Nephron (organoid): ENCODE measurements around the gene MEMO1.

Experiments used
- H3K27ac Mint-ChIP-seq, 3 experiments: 2 replicates each; pipeline ENCODE4 v1.8.0; 2020; ENCODE audit warnings: mixed read lengths in 3 of 3, mild to moderate bottlenecking in 2 of 3, moderate library complexity in 1 of 3
- H3K27me3 Mint-ChIP-seq: 2 replicates; pipeline ENCODE4 v1.8.0; 2021; ENCODE audit warnings: low read depth, mild to moderate bottlenecking, moderate library complexity, mixed read lengths
- H3K36me3 Mint-ChIP-seq: 2 replicates; pipeline ENCODE4 v1.8.0; 2020; ENCODE audit warnings: low read depth, mixed read lengths
- H3K4me1 Mint-ChIP-seq: 2 replicates; pipeline ENCODE4 v1.8.0; 2020; ENCODE audit warnings: mixed read lengths
- H3K4me3 Mint-ChIP-seq, 3 experiments: 2 replicates each; pipeline ENCODE4 v1.8.0; 2020; ENCODE audit warnings: mild to moderate bottlenecking in 3 of 3, mixed read lengths in 3 of 3, moderate library complexity in 2 of 3
- H3K9me3 Mint-ChIP-seq: 2 replicates; pipeline ENCODE4 v1.8.0; 2020; ENCODE audit warnings: mixed read lengths
- TF ChIP-seq, protein P1 (sequence below), 3 experiments: fragments of 200-600 bp; sonication (generic); IDR thresholded peaks; one replicate each; pipeline ENCODE4 v1.5.0; 2021; ENCODE audit warnings: antibody characterized with exemption in 3 of 3; ENCODE audit not compliant: unreplicated experiment in 3 of 3

Gene MEMO1

GRCh38 chr2:31992025-31992579 lies 18.7 kb downstream of the MEMO1 start:
- no peak overlapping the region for H3K4me3 Mint-ChIP-seq
- H3K27me3 Mint-ChIP-seq: no peaks in the 10 kb centered on the region
- TF ChIP-seq, protein P1, sequence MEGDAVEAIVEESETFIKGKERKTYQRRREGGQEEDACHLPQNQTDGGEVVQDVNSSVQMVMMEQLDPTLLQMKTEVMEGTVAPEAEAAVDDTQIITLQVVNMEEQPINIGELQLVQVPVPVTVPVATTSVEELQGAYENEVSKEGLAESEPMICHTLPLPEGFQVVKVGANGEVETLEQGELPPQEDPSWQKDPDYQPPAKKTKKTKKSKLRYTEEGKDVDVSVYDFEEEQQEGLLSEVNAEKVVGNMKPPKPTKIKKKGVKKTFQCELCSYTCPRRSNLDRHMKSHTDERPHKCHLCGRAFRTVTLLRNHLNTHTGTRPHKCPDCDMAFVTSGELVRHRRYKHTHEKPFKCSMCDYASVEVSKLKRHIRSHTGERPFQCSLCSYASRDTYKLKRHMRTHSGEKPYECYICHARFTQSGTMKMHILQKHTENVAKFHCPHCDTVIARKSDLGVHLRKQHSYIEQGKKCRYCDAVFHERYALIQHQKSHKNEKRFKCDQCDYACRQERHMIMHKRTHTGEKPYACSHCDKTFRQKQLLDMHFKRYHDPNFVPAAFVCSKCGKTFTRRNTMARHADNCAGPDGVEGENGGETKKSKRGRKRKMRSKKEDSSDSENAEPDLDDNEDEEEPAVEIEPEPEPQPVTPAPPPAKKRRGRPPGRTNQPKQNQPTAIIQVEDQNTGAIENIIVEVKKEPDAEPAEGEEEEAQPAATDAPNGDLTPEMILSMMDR (IDR thresholded peaks at IDR 0.05; ENCODE audit: unreplicated experiment in 3 of 3): no peak
- H3K36me3 Mint-ChIP-seq: peaks cover 19% of the 10 kb centered on the region
- no peaks in the 10 kb centered on the region for H3K9me3 Mint-ChIP-seq
- peaks cover 10% of the 10 kb centered on the region for H3K4me1 Mint-ChIP-seq
- peak overlapping the region; percentile 18 to 70 (median 57) for H3K27ac Mint-ChIP-seq

GRCh38 chr2:31989946-31990345 lies 20.9 kb downstream of the MEMO1 start:
- no peaks in the 10 kb centered on the region for H3K27me3 Mint-ChIP-seq
- no peaks in the 10 kb centered on the region for H3K9me3 Mint-ChIP-seq
- peaks cover 10% of the 10 kb centered on the region for H3K4me1 Mint-ChIP-seq
- H3K36me3 Mint-ChIP-seq: peaks cover 7% of the 10 kb centered on the region
- no peak overlapping the region for H3K4me3 Mint-ChIP-seq
- no peak overlapping the region for H3K27ac Mint-ChIP-seq
- TF ChIP-seq, protein P1 (IDR thresholded peaks at IDR 0.05; ENCODE audit: unreplicated experiment in 3 of 3): no peak

- no peak overlapping the region for H3K4me3 Mint-ChIP-seq
- H3K4me1 Mint-ChIP-seq: peaks cover 16% of the 10 kb centered on the region
- peaks cover 17% of the 10 kb centered on the region for H3K36me3 Mint-ChIP-seq
- no peaks in the 10 kb centered on the region for H3K9me3 Mint-ChIP-seq
- TF ChIP-seq, protein P1 (IDR thresholded peaks at IDR 0.05; ENCODE audit: unreplicated experiment in 3 of 3): no peak
- no peaks in the 10 kb centered on the region for H3K27me3 Mint-ChIP-seq
- H3K27ac Mint-ChIP-seq: no peak overlapping the region
These were observed 23.2 kb downstream of the MEMO1 start for GRCh38 chr2:31987454-31988220.

DNA sequence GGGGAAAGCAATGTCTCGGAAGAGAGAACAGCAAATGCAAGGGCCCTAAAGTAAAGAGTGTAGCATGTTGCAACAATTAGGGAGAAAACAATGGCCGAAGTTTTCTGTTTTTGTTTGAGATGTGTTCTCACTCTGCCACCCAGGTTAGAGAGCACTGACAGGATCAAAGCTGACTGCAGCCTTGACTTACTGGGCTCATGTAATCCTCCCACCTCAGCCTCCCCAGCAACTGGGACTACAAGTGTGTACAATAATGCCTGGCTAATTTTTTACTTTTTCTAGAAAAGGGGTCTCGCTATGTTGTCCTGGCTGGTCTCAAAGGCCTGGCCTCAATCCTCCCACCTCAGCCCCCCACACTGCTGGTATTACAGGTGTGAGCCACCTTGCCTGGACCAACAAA lies 23.9 kb downstream of the MEMO1 start:
- TF ChIP-seq, protein P1 (IDR thresholded peaks at IDR 0.05; ENCODE audit: unreplicated experiment in 3 of 3): no peak
- Mint-ChIP-seq H3K4me3 (no peak overlapping the region), H3K36me3 (peaks cover 16% of the 10 kb centered on the region), H3K9me3 (no peaks in the 10 kb centered on the region), H3K27ac (no peak overlapping the region), H3K4me1 (peaks cover 12% of the 10 kb centered on the region), H3K27me3 (no peaks in the 10 kb centered on the region)

DNA sequence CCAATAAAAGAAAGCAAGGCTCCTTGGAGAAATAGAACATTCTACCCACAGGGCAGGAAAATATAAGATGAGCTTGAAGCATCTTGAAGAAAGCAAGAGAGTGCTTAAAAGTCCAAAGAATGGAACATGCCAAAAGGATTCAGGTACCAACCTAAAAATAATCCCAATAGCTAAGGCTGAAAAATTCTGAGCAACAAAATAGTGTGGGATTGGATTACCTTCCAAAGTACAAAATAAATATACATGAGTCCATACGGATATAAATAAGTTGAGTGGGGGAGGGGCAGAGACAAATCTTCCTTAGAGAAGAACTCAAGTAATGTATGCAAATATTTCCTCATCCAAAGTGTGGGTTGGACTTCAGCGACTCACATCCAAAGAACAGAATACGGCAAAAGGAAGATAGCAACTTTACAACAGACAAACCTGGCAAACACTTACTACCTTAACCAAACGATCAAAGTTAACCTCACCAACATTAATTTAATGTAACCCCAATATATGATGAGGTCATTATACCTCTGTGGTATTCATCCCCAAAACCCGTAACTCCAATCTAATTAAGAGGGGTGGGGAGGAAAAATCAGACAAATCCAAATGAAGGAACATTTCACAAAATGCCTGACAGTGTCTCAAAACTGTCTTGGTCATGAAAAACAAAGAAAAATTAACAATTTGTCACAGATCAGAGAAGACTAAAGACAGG lies 26.9 kb downstream of the MEMO1 start:
- Mint-ChIP-seq H3K4me1 (peaks cover 6% of the 10 kb centered on the region), H3K27me3 (no peaks in the 10 kb centered on the region), H3K27ac (no peak overlapping the region), H3K9me3 (no peaks in the 10 kb centered on the region), H3K4me3 (no peak overlapping the region), H3K36me3 (peaks cover 12% of the 10 kb centered on the region)
- TF ChIP-seq, protein P1 (IDR thresholded peaks at IDR 0.05; ENCODE audit: unreplicated experiment in 3 of 3): no peak
